CMK (cell line): Measurements from ENCODE around the gene RDH13.

Experiments
- DNase-seq: peaks from one replicate; pipeline ENCODE4 v3.0.0-alpha.2; 2010; ENCODE audit warnings: low read depth

RDH13 gene

GRCh38 chr19:55091955-55092354, 29.0 kb upstream of the RDH13 start:
- DNase-seq, result no peak

DNA sequence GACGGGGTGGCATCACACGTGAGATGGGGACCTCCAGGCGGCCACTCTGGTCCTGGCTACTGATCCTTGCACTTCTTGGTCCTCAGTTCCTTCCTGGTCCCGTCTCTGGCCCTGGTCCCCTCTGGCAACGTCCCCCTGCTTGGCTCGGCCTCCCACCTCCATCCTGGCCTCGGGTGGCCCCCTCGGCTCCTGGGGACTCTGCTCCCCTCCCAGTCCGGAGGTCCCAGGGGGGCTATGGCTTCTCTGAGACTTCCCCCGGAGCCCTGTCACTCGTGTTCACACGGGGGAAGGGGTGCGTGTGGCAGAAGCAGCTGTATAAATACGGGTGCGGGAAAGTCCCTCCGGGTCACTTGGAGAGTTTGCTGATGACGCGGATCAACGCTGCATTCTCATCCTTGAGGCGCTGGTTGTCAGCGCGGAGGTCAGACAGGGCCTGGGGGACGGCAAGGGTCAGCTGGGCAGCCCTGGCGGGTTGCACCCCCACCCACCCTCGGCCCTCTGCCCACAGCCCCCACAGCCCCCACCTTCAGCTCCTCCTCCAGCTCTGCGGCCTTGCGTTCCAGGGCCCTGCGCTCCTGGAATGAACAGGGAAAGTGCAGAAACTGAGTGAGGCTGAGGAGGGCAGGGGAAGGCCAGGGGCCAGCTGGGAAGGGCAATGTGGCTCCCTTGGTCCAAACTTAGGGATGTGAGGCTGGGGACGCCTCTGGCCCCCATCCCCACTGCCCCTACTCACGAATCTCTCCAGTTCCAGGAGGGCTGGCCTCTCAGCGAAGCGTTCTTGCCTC, 28.4 kb upstream of the RDH13 start:
- no peak for DNase-seq

DNA sequence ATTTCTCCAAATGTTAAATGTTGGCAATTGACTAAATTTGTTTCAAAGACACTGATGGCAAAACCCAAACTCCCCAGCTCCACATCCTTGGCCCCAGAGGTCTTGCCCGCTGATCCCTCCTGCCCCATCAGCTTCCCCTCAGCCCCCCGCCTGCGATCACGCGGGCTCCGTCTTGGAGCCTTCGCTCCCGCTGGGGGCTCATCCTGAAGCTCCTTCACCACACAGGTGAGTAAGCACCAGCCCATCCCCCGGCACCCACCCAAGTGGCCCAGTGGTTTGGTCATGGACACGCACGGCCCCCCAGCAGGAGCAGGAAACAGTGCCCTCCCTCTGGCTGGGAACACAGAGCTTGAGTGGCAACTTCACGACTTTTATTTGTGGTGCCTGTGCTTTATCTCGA, 27.6 kb upstream of the RDH13 start:
- no peak for DNase-seq

- no peak for DNase-seq
Observed at GRCh38 chr19:55089342-55089944, 26.5 kb upstream of the RDH13 start.

- no peak for DNase-seq
Observed at GRCh38 chr19:55088543-55089341, 25.8 kb upstream of the RDH13 start.

DNA sequence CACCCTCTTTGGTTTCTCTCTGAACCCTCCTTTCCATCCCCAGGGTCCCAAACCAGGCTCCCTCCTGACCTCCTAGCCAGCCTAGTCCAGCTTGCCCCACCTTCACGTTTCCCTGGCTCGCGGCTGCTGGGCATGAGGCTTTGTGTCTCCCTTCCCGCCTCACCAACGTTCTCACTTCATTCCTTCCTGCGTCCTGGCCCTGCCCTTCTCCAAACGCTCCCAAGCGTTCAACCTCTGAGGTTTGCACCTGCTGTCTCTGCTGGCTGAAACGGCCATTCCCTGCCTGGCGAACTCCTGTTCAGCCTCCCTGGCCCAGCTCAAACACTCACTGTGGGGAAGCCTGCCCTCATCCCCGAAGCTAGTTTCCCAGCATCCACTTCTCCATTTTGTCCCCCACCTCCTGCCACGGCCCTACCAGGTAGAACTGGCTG, 25.1 kb upstream of the RDH13 start:
- DNase-seq, result no peak

DNA sequence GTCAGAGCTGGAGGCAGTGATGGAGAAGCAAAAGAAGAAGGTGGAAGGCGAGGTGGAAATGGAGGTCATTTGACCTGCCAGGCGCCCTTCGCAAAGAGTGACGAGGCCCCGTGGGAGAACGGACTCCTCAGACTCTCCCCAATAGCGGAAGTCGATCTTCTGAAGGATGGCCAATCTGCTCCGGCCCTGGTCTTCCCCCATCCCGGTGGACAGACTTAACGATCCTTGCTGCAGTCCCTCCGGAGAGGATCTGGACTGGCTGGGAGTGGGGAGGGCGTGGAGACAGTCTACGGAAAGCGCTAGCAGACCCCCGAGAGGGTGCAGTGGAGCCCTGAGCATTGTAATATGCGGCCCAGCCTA, 24.6 kb upstream of the RDH13 start:
- DNase-seq, result no peak

DNA sequence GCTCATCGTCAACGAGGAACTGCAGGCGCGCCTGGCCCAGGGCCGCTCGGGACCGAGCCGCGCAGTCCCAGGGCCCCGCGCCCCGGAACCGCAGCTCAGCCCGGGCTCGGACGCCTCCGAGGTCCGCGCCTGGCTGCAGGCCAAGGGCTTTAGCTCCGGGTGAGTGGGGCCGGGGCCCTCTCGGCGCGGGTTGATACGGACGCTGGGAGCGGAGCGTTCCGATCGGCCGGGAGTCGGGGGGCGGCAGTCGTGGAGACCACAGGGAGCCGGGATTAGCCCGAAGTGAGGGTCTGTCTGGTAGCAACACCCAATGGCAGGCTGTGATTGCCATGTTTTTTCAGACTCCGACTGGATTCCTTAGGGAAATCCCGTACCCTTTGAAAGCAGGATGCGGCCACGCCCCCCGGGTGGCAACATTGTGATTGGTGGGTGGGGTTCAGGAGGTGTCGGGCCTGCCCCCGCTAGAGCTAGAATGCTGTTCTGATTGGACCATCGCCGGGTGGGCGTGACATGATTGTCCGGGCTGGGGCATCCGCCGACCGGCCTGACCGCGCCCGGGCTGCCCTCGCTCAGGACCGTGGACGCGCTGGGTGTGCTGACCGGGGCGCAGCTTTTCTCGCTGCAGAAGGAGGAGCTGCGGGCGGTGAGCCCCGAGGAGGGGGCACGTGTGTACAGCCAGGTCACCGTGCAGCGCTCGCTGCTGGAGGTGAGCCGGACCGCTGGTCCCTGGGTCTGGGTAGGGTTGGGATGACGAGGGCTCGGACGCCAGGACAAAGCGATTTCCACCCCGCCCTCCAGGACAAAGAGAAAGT, 24.0 kb upstream of the RDH13 start:
- no peak for DNase-seq

GRCh38 chr19:55085923-55086715, 23.2 kb upstream of the RDH13 start:
- DNase-seq, result no peak

- no peak for DNase-seq
Observed at GRCh38 chr19:55084416-55084815, 21.5 kb upstream of the RDH13 start.

GRCh38 chr19:55083004-55083850, 20.3 kb upstream of the RDH13 start:
- no peak for DNase-seq

DNA sequence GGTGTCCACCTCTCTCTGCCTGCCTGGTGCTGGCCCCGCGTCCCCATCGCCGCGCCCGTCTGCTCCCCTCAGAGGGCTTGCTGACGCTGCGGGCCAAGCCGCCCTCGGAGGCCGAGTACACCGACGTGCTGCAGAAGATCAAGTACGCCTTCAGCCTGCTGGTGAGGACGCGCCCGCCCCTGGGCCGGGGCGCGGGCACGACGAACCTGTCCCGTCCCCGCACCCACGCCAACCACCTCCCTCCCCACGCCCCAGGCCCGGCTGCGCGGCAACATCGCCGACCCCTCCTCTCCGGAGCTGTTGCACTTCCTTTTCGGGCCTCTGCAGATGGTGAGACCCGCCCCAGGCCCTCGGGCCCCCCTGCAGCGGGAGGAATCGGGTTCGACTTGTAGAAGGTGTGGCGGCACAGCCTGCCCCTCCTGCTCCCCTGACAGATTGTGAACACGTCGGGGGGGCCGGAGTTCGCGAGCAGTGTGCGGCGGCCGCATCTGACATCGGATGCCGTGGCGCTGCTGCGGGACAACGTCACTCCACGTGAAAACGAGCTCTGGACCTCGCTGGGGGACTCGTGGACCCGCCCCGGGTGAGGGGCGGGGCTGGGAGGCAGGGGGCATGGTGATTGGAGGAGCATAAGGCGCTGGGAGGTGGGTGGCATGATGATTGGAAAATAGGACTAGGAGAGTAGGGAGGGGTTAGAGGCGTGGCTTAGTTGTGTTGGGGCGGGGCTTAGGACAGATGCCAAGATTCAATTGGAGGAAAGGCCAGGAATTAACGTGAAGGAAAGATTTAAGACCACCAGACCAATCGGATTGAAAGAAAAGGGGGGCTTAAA, 19.3 kb upstream of the RDH13 start:
- peak; percentile 90 for DNase-seq

DNA sequence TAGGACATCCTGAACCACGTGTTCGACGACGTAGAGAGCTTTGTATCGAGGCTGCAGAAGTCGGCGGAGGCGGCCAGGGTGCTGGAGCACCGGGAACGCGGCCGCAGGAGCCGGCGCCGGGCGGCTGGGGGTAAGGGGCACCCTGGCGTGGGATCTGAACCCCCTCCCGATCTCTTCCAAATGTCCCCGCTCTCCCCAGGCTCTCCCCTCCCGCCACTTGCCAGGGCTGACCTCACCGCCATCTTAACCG, 18.7 kb upstream of the RDH13 start:
- DNase-seq, result no peak

GRCh38 chr19:55080968-55081769, 18.2 kb upstream of the RDH13 start:
- DNase-seq, result peak; percentile 91

- peak; percentile 84 for DNase-seq
Observed at GRCh38 chr19:55080121-55080967, 17.4 kb upstream of the RDH13 start.

DNA sequence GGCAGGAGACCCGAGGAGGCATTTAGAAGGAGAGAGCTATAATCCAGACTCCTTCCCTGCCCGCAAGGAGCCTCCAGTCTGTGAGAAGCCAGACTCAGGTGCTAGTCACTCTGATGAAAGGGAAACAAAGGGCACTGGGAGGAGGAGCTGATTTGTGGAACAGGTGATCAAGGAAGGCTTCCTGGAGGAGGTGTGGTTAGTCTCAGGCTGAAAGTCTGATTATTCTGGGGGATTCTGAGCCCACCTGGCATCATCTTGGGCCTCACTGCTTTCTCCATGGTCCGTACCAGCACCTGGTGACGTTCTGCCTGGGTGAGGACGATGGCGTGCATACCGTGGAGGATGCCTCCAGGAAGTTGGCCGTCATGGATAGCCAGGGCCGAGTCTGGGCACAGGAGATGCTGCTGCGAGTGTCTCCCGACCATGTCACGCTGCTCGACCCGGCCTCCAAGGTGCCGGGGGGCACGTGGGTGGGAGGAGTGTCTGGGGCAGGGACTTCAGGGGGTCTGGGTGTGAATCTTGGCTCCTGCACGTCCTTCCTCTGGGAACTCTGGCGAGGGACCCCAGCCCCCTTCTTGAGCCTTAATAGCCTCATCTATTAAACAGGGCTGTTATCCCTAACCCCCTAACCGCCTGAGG, 16.6 kb upstream of the RDH13 start:
- no peak for DNase-seq

GRCh38 chr19:55078996-55079395, 16.0 kb upstream of the RDH13 start:
- no peak for DNase-seq

- DNase-seq, result no peak
Observed at GRCh38 chr19:55077106-55077505, 14.2 kb upstream of the RDH13 start.
